ENCODE measurements around the gene MAGI3.
"Not testable (repeated sequence)": the region's sequence is repeated elsewhere in the genome, so short reads cannot be mapped to it uniquely, and the experiment has no call there.

The MAGI3 gene

GRCh38 chr1:113701429-113701828 lies 311.1 kb downstream of the MAGI3 start:
- no peak for DNase-seq

DNA sequence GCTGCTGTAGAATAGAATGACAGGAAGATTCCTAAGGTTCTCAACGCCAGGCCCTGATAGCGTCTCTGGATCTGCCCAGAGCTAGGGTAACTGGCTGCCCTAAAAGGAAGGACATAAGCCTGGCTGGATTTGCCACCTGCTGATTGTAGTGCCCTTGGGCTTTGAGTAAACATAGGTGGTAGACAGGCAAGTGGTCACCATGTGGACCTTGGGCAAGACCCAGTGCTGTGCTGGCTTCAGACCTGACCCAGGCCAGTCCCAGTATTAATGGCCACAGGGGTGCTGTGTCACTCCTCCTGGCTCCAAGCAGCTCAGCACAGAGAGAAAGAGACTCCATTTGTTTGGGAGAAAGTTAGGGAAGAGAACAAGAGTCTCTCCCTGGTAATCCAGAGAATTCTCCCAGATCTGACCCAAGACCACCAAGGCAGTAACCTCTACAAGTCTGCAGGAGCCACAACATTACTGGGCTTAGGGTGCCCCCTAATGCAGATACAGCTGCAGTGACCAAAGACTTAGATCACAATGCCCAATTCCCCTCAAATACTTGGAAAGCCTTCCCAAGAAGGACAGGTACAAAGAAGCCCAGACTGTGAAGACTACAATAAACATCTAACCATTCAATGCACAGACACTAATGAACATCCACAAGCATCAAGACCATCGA lies 324.4 kb downstream of the MAGI3 start:
- no peak for DNase-seq

DNA sequence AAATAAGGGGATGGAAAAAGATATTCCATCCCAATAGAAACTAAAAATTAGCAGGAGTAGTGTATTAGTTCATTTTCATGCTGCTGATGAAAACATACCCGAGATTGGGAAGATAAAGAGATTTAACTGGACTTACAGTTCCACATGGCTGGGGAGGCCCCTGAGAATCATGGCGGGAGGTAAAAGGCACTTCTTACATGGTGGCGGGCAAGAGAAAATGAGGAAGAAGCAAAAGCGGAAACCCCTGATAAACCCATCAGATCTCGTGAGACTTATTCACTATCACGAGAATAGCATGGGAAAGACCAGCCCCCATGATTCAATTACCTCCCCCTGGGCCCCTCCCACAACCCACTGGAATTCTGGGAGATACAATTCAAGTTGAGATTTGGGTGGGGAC lies 327.2 kb downstream of the MAGI3 start:
- not testable (repeated sequence) for DNase-seq

GRCh38 chr1:113718621-113719020 lies 328.3 kb downstream of the MAGI3 start:
- not testable (repeated sequence) for DNase-seq

- no peak for DNase-seq
Measured at GRCh38 chr1:113721010-113721409, 330.7 kb downstream of the MAGI3 start.

GRCh38 chr1:113732802-113733201 lies 342.5 kb downstream of the MAGI3 start:
- DNase-seq, result no peak

DNA sequence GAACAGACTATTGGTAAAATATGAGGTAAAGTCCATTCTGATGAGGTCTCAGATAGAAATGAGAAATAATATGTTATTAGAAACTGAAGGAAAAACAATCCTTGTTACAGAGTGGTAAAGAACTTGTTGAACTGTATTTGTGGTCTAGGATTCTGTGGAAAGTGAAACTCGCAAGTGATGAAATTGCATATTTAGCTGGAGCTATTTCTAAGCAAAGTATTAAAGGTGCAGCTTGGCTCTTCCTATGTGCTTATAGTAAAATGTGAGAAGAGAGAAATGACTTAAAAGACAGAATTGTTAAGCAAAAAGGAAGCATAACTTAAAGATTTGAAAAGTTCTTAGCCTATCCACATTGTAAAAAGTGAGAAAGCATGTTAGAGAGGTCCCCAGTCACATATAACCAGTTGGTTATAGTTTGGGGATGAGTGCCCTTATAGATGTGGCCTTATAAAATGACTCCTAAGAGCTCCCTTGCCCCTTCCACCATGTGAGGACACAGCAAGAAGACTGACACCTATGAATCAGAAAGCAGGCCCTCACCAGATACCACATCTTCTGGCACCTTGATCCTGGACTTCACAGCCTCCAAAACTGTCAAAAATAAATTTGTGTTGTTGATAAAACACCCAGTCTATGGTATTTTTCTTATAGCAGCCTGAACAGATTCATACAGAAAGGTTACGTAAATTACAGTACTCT lies 344.2 kb downstream of the MAGI3 start:
- no peak for DNase-seq

All from T1000 (cell line).